ENCODE data around the gene ERP29. TPM values are rescaled to one million over a fixed set of nuclear protein-coding genes. Genes with fewer than 3 reads are reported as not detected.
"Not testable (repeated sequence)": the region's sequence is repeated elsewhere in the genome, so short reads cannot be mapped to it uniquely, and the experiment has no call there.

Gene ERP29
- 41.8 TPM for total RNA-seq
- long read RNA-seq, transcript ERP29-202 (2 exons, 1,333 nt), result minor isoform, 5 of 116 reads
- long read RNA-seq, transcript ERP29-201 (3 exons, 1,735 nt), result major isoform, 105 of 116 reads
- long read RNA-seq, partial matches to known transcripts, result 0 of 116 reads
- long read RNA-seq, other reads (novel, unspliced or antisense), result 6 of 116 reads

GRCh38 chr12:112012775-112013600 is at the start of gene ERP29, which contains the start of gene TMEM116:
ERP29 (plus strand) TSS chr12:112013426; CDS start chr12:112013466, 40 bp downstream.
TMEM116 (minus strand) TSS chr12:112013165; CDS start chr12:112005270, 7,895 bp downstream.
- peak; percentile 100 for DNase-seq (ENCODE audit: low spot score)

GRCh38 chr12:111964935-111965334 is 48.3 kb upstream of the ERP29 start:
- DNase-seq (ENCODE audit: low spot score), result no peak

DNA sequence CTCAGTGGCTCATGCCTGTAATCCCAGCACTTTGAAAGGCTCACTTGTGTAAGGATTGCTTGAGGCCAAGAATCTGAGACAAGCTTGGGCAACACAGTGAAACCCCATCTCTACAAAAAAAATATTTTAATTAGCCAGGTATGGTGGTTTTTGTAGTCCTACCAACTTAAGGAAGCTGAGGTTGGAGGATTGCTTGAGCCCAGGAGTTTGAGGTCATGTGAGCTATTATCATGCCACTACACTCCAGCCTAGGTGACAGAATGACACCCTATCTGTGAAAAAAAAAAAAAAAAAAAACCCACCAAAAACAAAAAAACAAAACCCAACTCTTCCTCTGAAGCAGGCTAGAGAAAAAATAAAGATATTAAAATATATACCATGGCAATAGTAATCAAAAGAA is 41.4 kb upstream of the ERP29 start:
- DNase-seq (ENCODE audit: low spot score), result no peak

GRCh38 chr12:111975161-111975931 is 37.9 kb upstream of the ERP29 start:
- DNase-seq (ENCODE audit: low spot score), result no peak

DNA sequence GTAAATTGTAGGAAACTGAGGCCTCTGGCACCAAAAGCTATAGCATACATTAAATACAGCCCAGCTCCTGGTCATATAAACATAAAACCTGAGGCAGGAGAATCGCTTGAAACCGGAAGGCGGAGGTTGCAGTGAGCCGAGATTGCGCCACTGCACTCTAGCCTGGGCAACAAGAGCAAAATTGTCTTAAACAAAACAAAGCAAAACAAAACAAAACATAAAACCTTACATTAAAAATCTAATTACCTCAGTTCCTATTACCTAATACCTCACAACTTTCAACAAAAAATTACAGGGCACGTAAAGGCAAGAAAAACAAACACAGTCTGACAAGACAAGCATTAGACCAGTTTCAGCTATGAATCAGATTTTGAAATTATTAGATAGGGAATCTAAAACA is 36.9 kb upstream of the ERP29 start:
- DNase-seq (ENCODE audit: low spot score), result no peak

GRCh38 chr12:111976860-111977259 is 36.4 kb upstream of the ERP29 start:
- no peak for DNase-seq (ENCODE audit: low spot score)

GRCh38 chr12:111978545-111978944 is 34.7 kb upstream of the ERP29 start:
- DNase-seq (ENCODE audit: low spot score), result no peak

GRCh38 chr12:111980598-111980997 is 32.6 kb upstream of the ERP29 start:
- DNase-seq (ENCODE audit: low spot score), result no peak

DNA sequence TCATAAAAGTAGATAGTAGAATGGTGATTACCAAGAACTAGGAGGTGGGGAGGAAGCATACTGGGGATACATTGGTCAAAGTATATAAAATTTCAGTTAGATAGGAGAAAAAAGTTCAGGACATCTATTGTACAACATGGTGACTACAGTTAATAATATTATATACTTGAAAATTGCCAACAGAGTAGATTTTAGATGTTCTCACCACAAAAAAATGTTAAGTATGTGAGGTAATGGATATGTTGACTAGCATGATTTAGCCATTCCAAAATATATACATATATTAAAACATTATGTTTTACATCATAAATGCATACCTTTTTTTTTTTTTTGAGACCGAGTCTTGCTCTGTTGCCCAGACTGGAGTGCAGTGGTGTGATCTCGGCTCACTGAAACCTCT is 31.2 kb upstream of the ERP29 start:
- DNase-seq (ENCODE audit: low spot score), result no peak

GRCh38 chr12:111984820-111985219 is 28.4 kb upstream of the ERP29 start:
- no peak for DNase-seq (ENCODE audit: low spot score)

DNA sequence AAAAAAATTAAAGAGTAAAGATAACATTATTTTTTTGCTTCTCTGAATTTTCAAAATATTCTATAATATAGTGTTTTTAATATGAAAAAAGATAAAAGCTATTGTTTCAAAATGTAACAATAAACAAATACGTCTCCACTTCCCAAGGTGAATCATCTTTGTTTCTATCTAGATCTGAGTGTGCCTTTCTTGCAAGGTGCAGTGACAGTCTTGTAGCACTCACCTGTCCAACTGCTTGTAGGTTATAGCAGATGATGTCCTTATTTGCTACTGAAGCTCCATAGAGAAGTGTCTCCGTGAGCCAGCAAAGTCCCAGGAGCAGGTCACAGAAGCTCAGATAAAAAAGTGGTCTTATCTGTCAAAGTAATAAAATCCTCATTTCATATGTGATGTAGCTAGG is 21.7 kb upstream of the ERP29 start:
- DNase-seq (ENCODE audit: low spot score), result no peak

- DNase-seq (ENCODE audit: low spot score), result no peak
Measured at GRCh38 chr12:111991946-111992345, 21.3 kb upstream of the ERP29 start.

DNA sequence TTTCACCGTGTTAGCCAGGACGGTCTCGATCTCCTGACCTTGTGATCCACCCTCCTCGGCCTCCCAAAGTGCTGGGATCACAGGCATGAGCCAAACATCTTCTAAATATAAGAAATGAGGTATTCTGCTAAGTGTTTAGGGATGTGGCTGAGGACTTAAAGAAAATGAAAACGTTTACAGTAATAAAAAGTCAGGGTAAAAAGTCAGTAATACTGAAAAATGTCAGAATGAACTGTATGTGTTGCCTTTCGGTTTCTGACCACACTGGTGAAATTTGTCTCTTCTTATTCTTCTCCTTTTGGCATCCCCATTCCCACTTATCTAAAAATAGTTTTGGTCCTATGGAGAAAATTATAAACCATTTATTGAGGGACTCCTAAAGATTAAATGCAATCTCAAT is 20.8 kb upstream of the ERP29 start:
- DNase-seq (ENCODE audit: low spot score), result no peak

DNA sequence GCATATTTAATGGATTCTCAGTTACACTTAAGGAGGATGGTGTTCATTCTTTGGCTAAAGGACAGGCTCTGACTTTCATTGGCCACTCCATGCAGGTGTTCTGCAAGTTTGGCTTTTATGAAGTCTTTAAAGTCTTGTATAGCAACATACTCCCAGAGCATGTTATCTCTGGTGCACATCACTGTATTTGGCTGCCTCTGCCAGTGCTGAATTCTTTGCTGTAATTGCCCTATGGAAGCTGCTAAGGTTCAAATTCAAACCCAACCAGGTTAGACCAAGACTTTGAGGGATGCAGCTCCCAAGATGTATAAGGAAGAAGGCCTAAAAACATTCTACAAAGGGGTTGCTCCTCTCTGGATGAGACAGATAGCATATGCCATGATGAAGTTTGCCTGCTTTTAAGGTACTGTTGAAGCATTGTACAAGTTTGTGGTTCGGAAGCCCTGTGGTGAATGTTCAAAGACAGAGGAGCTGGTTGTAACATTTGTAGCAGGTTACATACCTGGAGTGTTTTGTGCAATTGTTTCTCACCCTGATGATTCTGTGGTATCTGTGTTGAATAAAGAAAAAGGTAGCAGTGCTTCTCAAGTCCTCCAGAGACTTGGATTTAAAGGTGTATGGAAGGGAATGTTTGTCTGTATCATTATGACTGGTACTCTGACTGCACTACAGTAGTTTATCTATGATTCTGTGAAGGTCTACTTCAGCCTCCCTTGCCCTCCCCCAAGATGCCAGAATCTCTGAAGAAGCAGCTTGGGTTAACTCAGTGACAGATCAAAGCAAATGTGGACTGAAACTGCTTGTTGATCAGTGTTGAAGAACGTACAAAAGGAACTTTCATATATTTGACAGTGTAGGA is 19.7 kb upstream of the ERP29 start:
- DNase-seq (ENCODE audit: low spot score), result no peak

- not testable (repeated sequence) for DNase-seq (ENCODE audit: low spot score)
Measured at GRCh38 chr12:111994211-111995111, 18.8 kb upstream of the ERP29 start.

DNA sequence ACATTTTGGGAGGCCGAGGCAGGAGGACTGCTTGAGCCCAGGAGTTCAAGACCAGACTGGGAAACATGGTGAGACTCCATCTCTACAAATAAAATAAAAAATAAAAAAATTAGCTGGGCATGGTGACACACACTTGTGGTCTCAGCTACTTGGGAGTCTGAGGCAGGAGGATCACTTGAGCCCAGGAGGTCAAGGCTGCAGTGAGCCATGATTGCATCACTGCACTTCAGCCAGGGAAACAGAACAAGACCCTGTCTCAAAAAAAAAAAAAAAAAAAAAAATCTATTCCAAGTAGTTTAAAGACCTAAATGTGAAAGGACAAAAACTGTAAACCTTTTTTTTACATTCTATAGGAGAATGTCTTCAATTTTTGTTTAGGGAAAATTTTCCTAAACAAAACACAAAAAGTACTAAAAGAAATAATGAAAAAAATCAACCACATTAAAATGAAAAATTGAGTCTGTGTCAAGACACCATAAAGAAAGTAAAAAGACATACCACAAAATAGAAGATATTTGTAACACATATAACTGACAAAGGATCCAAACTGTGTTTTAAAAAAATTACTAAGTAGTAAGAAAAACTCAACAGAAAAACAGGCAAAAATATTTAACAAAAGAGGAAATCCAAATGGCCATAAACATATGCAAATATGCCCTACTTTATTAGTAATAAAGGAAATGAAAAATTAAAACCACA is 17.3 kb upstream of the ERP29 start:
- DNase-seq (ENCODE audit: low spot score), result no peak

DNA sequence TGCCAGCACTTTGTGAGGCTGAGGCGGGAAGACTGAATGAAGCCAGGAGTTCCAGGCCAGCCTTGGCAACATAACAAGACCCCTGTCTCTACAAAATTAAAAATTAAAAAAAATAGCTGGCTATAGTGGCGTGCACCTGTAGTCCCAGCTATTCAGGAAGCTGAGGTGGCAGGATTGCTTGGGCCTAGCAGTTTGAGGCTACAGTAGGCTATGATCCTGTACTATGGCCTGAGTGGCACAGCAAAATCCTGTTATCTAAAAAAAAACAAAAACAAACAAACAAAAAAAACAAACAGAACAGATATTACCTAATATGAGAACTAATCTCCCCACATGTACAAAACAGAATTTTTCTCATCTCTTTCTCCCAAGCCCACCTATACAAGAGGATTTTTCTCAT is 15.9 kb upstream of the ERP29 start:
- DNase-seq (ENCODE audit: low spot score), result no peak

GRCh38 chr12:111998015-111998414 is 15.2 kb upstream of the ERP29 start:
- DNase-seq (ENCODE audit: low spot score), result no peak

DNA sequence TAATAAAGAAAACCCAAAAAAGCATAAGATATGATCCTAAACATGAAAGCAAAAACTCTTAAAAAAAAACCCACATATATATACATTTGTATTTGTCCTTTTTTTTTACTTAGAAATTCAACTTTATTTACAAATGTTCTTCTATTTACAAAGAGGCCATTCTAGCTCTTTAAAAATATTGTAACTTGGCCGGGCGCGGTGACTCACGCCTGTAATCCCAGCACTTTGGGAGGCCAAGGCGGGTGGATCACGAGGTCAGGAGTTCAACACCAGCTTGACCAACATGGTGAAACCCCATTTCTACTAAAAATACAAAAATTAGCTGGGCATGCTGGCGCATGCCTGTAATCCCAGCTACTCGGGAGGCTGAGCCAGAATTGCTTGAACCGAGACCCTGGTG is 14.1 kb upstream of the ERP29 start:
- not testable (repeated sequence) for DNase-seq (ENCODE audit: low spot score)
